Sigmoid colon (tissue), 3 donors: ENCODE measurements around the gene HDGFL1.

ENCODE experiments used
- POLR2A ChIP-seq, 2 donors: fragments of 450-650 bp; IDR thresholded peaks; one replicate each; pipeline ENCODE4 v1.6.1; 2016; ENCODE audit warnings: antibody characterized with exemption in 2 of 2, mild to moderate bottlenecking in 2 of 2, moderate library complexity in 2 of 2
- TF ChIP-seq, protein P1 (sequence below), 4 experiments: fragments of 450-650 bp in 3 of 4; fragments of 200-600 bp in 1 of 4; IDR thresholded peaks; one replicate each; pipeline ENCODE4 v1.5.1; 2016 to 2019; ENCODE audit warnings: antibody characterized with exemption in 4 of 4, mild to moderate bottlenecking in 3 of 4, moderate library complexity in 2 of 4

DNA sequence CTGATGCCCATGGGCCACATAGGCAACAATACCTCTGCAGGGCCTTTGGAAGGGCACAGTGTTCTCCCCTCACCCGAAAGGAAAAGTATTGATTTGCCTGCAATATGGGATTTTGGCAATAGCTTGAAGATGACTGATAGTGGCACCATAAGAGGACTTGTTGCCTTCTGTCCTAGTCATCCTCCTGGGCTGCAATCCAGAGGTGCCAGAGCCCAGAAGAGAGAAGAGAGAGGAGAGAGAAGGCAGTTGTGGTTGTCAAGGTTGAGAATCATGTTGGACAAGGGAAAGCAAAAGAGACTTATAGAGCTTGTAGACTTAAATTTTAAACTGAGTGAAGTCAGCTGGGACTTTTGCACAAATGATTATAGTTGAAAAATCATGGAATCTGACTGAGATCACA is 14.6 kb downstream of the HDGFL1 start:
- no peak for TF ChIP-seq POLR2A (IDR thresholded peaks at IDR 0.05)
- TF ChIP-seq, protein P1, sequence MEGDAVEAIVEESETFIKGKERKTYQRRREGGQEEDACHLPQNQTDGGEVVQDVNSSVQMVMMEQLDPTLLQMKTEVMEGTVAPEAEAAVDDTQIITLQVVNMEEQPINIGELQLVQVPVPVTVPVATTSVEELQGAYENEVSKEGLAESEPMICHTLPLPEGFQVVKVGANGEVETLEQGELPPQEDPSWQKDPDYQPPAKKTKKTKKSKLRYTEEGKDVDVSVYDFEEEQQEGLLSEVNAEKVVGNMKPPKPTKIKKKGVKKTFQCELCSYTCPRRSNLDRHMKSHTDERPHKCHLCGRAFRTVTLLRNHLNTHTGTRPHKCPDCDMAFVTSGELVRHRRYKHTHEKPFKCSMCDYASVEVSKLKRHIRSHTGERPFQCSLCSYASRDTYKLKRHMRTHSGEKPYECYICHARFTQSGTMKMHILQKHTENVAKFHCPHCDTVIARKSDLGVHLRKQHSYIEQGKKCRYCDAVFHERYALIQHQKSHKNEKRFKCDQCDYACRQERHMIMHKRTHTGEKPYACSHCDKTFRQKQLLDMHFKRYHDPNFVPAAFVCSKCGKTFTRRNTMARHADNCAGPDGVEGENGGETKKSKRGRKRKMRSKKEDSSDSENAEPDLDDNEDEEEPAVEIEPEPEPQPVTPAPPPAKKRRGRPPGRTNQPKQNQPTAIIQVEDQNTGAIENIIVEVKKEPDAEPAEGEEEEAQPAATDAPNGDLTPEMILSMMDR (IDR thresholded peaks at IDR 0.05) = no peak
